Measurements from ENCODE around the gene OARD1.

- TF ChIP-seq USF2 (CRISPR knock-in tag; IDR thresholded peaks at IDR 0.05) (no peak), FOXP1 (CRISPR knock-in tag; IDR thresholded peaks at IDR 0.05; ENCODE audit: borderline replicate concordance) (no peak), ZBTB21 (CRISPR knock-in tag; IDR thresholded peaks at IDR 0.05; ENCODE audit: borderline replicate concordance) (no peak), CTCF (IDR thresholded peaks at IDR 0.05) (no peak), NR3C1 (CRISPR knock-in tag; conservative IDR thresholded peaks at IDR 0.05; ENCODE audit: low read depth) (no peak), NFYB (CRISPR knock-in tag; conservative IDR thresholded peaks at IDR 0.05; ENCODE audit: low read depth) (no peak), PRDM15 (CRISPR knock-in tag; IDR thresholded peaks at IDR 0.05) (no peak), E2F4 (CRISPR knock-in tag; IDR thresholded peaks at IDR 0.05; ENCODE audit: borderline replicate concordance, low read depth) (no peak), TCF7 (CRISPR knock-in tag; IDR thresholded peaks at IDR 0.05; ENCODE audit: low read depth) (no peak)
These were observed 17.6 kb downstream of the OARD1 start for GRCh38 chr6:41054511-41054910.

Data from WTC11 (cell line).